HFFc6 (cell line): ENCODE measurements around the gene CARD9. TPM values are rescaled to one million over a fixed set of nuclear protein-coding genes. Genes with fewer than 3 reads are reported as not detected.

ENCODE experiments used
- DNase-seq: peaks from one replicate; pipeline ENCODE4 v3.0.0-alpha.2; 2018
- H3K27ac Mint-ChIP-seq: 2 replicates; pipeline ENCODE4 v1.8.0; 2020; ENCODE audit warnings: mild to moderate bottlenecking, mixed read lengths
- H3K27me3 Mint-ChIP-seq: 2 replicates; pipeline ENCODE4 v1.8.0; 2021; ENCODE audit warnings: mild to moderate bottlenecking, moderate library complexity, mixed read lengths; ENCODE audit not compliant: insufficient read depth
- H3K36me3 Mint-ChIP-seq: 2 replicates; pipeline ENCODE4 v1.8.0; 2021; ENCODE audit warnings: low read depth, mixed read lengths
- H3K4me1 Mint-ChIP-seq: 2 replicates; pipeline ENCODE4 v1.8.0; 2020; ENCODE audit warnings: low read depth, mixed read lengths
- H3K4me3 Mint-ChIP-seq: 2 replicates; pipeline ENCODE4 v1.8.0; 2020; ENCODE audit warnings: mild to moderate bottlenecking, moderate library complexity, mixed read lengths
- H3K9me3 Mint-ChIP-seq: 2 replicates; pipeline ENCODE4 v1.8.0; 2020; ENCODE audit warnings: mild to moderate bottlenecking, mixed read lengths
- total RNA-seq, 6 experiments: library from RNA; stranded (reverse); fragmentation: NEBNext Ultra II Directional; extraction: Animal tissue kit (Norgen Biotek cat#: 25700); gene quantifications; 2 replicates in 1 of 6; 3 replicates in 5 of 6; pipeline ENCODE4 v1.2.3, GENCODE V29; 2021
- TF ChIP-seq, protein P1 (sequence below): fragments of 200-600 bp; sonication (generic); IDR thresholded peaks from 2 replicates; pipeline ENCODE4 v1.5.0; 2021; ENCODE audit warnings: antibody characterized with exemption, mild to moderate bottlenecking

The CARD9 gene
- total RNA-seq, 6 experiments from 2014 or later: 2.9 to 19.0 (median 3.2) TPM

DNA sequence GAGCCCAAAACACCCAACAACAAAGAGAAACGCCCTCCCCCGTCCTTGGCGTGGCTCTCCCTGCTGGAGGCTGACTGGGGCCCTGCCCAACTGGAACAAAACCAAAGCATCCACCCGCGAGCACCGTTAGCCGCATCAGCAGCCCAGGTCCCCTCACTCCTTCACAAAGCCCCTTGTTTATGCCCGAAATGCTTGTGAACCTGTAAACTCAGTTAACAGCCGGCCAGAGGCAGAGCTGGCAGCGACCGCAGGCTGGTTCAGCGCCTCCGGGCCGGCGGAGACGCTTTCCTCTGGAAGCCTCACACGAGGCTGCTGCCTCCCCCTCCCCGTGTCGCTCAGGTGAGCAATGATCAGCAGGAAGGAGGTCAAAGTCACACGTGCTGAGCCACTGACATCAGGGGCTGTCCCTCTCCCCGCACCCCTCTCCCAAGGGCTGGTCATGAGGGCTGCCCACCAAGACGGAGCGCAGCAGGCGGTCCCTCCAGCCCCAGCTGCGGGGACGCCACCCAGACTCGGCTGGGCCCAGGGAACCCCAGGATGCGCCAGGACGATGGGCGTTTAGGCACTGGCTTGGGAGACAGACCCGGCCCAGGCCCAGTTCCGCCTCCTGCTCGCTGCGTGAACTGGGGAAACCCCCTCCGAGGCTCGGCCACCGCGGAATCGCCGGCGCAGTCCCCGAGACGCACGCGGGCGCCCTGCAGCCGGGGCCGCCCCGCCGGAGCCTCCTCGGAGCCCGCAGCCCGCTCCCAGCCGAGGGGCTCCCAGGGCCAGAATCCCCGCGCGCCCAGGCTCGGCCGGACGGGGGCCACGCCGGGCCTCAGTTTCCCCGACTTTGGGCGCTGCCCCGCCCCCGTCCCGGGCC is 25.9 kb upstream of the CARD9 start:
- H3K36me3 Mint-ChIP-seq: peaks cover 9% of the 10 kb centered on the region; the same call in 1 of the 2 replicates
- H3K27me3 Mint-ChIP-seq: peaks cover 4% of the 10 kb centered on the region
- H3K4me3 Mint-ChIP-seq: peak overlapping the region; percentile 95
- TF ChIP-seq, protein P1, sequence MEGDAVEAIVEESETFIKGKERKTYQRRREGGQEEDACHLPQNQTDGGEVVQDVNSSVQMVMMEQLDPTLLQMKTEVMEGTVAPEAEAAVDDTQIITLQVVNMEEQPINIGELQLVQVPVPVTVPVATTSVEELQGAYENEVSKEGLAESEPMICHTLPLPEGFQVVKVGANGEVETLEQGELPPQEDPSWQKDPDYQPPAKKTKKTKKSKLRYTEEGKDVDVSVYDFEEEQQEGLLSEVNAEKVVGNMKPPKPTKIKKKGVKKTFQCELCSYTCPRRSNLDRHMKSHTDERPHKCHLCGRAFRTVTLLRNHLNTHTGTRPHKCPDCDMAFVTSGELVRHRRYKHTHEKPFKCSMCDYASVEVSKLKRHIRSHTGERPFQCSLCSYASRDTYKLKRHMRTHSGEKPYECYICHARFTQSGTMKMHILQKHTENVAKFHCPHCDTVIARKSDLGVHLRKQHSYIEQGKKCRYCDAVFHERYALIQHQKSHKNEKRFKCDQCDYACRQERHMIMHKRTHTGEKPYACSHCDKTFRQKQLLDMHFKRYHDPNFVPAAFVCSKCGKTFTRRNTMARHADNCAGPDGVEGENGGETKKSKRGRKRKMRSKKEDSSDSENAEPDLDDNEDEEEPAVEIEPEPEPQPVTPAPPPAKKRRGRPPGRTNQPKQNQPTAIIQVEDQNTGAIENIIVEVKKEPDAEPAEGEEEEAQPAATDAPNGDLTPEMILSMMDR: no peak
- peak overlapping the region; percentile 80 for H3K27ac Mint-ChIP-seq
- DNase-seq: no peak
- H3K9me3 Mint-ChIP-seq: no peaks in the 10 kb centered on the region
- peaks cover 14% of the 10 kb centered on the region for H3K4me1 Mint-ChIP-seq

DNA sequence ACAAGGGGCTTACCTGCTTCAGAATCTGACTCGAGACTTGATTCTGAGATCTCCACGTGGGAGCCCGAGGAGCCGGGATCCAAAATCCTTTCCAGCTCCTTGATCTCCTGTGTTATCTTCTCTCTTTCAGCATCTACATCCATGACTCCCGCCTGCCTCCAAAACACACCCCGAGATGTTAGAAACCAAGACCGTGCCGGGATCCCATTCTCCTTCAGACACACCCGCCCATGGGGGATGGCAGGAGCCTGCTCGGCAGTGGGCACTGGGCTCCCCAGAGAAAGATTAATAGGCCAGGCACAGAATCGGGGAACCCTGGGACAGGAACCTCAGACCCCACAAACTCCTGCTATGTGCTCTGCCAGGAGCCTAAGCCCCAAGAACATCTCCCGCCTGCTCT is 24.8 kb upstream of the CARD9 start:
- H3K4me3 Mint-ChIP-seq: peak overlapping the region; percentile 95
- TF ChIP-seq, protein P1: no peak
- H3K9me3 Mint-ChIP-seq: no peaks in the 10 kb centered on the region
- H3K27me3 Mint-ChIP-seq: peaks cover 4% of the 10 kb centered on the region
- H3K36me3 Mint-ChIP-seq: peaks cover 8% of the 10 kb centered on the region; the same call in 1 of the 2 replicates
- H3K27ac Mint-ChIP-seq: no peak overlapping the region
- DNase-seq: no peak
- peaks cover 14% of the 10 kb centered on the region for H3K4me1 Mint-ChIP-seq

DNA sequence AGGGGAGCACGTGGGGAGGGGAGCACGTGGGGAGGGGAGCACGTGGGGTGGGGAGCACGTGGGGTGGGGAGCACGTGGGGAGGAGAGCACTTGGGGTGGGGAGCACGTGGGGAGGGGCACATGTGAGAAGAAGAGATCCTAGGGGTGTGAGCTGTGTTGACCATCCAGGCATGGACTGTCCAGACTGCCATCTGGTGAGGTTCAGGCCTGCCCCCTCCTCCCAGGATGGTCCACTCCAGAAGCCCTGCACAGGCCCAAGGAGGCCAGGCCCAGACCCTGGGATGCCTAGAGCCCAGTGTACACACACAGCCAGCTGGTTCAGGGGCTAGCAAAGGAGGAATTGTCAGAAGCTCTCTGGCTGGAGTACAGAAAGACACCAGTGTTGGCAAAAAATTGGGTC is 24.2 kb upstream of the CARD9 start:
- Mint-ChIP-seq H3K36me3 (peaks cover 8% of the 10 kb centered on the region; the same call in 1 of the 2 replicates), H3K27me3 (peaks cover 4% of the 10 kb centered on the region), H3K4me1 (peaks cover 14% of the 10 kb centered on the region), H3K9me3 (no peaks in the 10 kb centered on the region), H3K27ac (no peak overlapping the region), H3K4me3 (no peak overlapping the region)
- TF ChIP-seq, protein P1: no peak
- DNase-seq: no peak

DNA sequence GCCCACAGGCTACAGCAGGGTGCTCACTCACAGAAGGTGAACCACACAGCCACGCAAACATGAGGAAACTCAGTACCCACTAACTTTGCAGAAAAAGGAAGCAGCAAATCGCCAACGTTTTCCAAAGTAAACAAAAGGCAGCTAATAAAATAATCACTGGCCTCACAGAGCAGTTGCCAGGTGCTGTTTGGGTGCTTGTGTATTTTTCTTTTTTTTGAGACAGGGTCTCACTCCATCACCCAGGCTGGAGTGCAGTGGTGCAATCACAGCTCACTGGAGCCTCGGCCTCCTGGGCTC is 22.7 kb upstream of the CARD9 start:
- no peak for DNase-seq
- Mint-ChIP-seq H3K9me3 (no peaks in the 10 kb centered on the region), H3K27ac (no peak overlapping the region), H3K36me3 (peaks cover 13% of the 10 kb centered on the region), H3K27me3 (0 out of 2 replicates have a peak, but pooled peaks cover 2% of the 10 kb centered on the region), H3K4me3 (no peak overlapping the region), H3K4me1 (peaks cover 14% of the 10 kb centered on the region)
- TF ChIP-seq, protein P1: no peak

DNA sequence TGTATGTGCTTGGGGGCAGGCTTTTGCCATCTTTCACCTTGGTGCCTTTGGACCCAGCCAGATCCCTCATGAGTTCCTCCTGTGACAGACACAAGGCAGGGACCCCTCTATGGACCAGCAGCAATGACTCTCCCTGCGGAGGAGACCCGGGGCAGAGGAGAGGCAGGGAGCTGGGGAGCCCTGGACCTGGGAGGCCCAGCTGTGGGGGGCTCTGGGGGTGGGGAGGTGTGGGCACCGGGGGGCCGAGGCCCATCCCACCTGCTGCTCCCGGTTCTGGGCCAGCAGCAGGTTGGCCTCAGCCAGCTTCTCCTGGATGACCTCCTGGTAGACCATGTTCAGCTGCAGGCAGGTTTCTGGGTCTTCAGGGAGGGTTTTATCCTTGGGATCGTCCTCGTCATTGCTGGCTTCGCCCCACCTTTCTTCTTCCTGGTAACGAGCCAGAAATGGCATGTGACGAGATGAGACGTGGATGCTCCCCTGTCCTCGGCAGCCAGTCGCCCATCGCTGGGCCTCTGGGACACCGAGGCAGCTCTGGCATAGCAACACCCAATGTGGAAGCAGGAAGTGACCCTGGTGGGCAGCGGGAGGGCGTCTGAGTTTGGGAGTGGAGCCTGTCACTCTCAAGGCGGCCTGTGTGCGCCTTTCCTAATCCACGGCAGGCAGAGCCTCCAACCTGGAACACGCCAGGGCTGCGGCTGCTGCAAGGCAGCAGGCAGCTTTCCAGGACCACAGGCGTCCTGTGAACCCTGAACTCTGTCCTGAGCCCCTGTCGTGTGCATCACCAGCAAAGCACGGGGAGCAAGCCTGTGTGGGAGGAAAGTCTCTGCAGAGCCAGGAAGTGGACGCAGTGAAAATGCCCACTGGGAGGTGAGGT is 22.1 kb upstream of the CARD9 start:
- Mint-ChIP-seq H3K9me3 (no peaks in the 10 kb centered on the region), H3K4me1 (peaks cover 14% of the 10 kb centered on the region), H3K36me3 (peaks cover 16% of the 10 kb centered on the region), H3K27ac (no peak overlapping the region), H3K27me3 (0 out of 2 replicates have a peak, but pooled peaks cover 2% of the 10 kb centered on the region), H3K4me3 (no peak overlapping the region)
- DNase-seq: no peak
- TF ChIP-seq, protein P1: no peak
